ENCODE data around the gene DGKD. TPM values are rescaled to one million over a fixed set of nuclear protein-coding genes. Genes with fewer than 3 reads are reported as not detected.

The DGKD gene
- total RNA-seq, 6 experiments from 2014 or later: 6.5 to 16.6 (median 14.2) TPM

- H3K4me3 ChIP-seq: no peak overlapping the region
- intact Hi-C loops (cut with DNase I): no loop called here
- H3K36me3 ChIP-seq: no peaks in the 10 kb centered on the region
- H3K27me3 ChIP-seq: no peaks in the 10 kb centered on the region
- TF ChIP-seq CTCF (IDR thresholded peaks at IDR 0.05) (no peak), POLR2A (IDR thresholded peaks at IDR 0.05) (no peak)
- H3K4me1 ChIP-seq: peaks cover 0 to 39% (median 12%) of the 10 kb centered on the region in 4 donors
- DNase-seq (peak in 1 of 3 donors; percentile 35), ATAC-seq (peak in 3 of 4 donors; percentile 2 to 30 (median 4))
- no CpG with 5 or more reads among the region's 12 CpGs for WGBS (ENCODE audit: insufficient coverage, low coverage, low lambda C conversion rate, missing lambda C conversion rate)
- H3K9me3 ChIP-seq: no peaks in the 10 kb centered on the region
- H3K27ac ChIP-seq: no peak overlapping the region
These were observed 30.7 kb downstream of the DGKD start for GRCh38 chr2:233384811-233385488.

GRCh38 chr2:233385489-233386044, 31.3 kb downstream of the DGKD start:
- no peaks in the 10 kb centered on the region for H3K27me3 ChIP-seq
- no peaks in the 10 kb centered on the region for H3K36me3 ChIP-seq
- ATAC-seq (no peak), DNase-seq (no peak)
- intact Hi-C loops (cut with DNase I): no loop called here
- H3K4me1 ChIP-seq: peaks cover 0 to 39% (median 12%) of the 10 kb centered on the region in 4 donors
- TF ChIP-seq CTCF (IDR thresholded peaks at IDR 0.05) (no peak), POLR2A (IDR thresholded peaks at IDR 0.05) (no peak)
- no peak overlapping the region for H3K27ac ChIP-seq
- 61% methylated on average over 10 of the region's 14 CpGs for WGBS (ENCODE audit: insufficient coverage, low coverage, low lambda C conversion rate, missing lambda C conversion rate)
- H3K9me3 ChIP-seq: no peaks in the 10 kb centered on the region
- H3K4me3 ChIP-seq: no peak overlapping the region

- Histone ChIP-seq H3K27ac (peak overlapping the region; percentile 67 to 87 (median 71)), H3K27me3 (no peaks in the 10 kb centered on the region), H3K4me1 (peaks cover 0 to 32% (median 12%) of the 10 kb centered on the region in 4 donors), H3K9me3 (no peaks in the 10 kb centered on the region), H3K36me3 (no peaks in the 10 kb centered on the region), H3K4me3 (no peak overlapping the region)
- no peak for TF ChIP-seq CTCF (IDR thresholded peaks at IDR 0.05)
- TF ChIP-seq POLR2A (IDR thresholded peaks at IDR 0.05): no peak
- WGBS (ENCODE audit: insufficient coverage, low coverage, low lambda C conversion rate, missing lambda C conversion rate): 49% methylated on average over 3 of the region's 13 CpGs
- intact Hi-C loops (cut with DNase I): no loop called here
- no peak for ATAC-seq
- DNase-seq: no peak
These were observed 32.2 kb downstream of the DGKD start for GRCh38 chr2:233386382-233387041.

DNA sequence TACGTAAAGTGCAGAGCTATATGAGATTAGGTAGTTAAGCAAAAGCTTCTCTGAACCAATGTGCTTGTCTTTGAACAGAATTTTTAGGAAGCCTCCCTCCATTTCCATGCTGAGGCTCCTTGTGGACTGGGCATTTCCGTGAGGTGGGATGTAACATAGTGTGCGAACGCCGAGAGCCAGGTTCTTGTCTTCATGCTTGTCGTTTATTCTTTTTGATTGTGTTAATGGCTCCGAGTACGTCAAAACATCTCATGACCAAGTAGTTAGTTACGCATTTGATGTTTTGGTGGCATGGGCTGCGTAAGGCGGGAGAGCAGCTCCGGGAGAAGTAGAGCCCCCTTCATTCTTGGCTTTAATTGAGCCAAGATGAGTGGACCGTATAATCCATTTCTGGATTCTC, 32.9 kb downstream of the DGKD start:
- ATAC-seq: no peak

More for the DNA sequence above, 32.9 kb downstream of the DGKD start:
- WGBS (ENCODE audit: insufficient coverage, low coverage, low lambda C conversion rate, missing lambda C conversion rate): 76% methylated on average over 9 of the region's 13 CpGs
- H3K27me3 ChIP-seq: no peaks in the 10 kb centered on the region
- no peak overlapping the region for H3K4me3 ChIP-seq
- no peak for TF ChIP-seq CTCF (IDR thresholded peaks at IDR 0.05)
- TF ChIP-seq POLR2A (IDR thresholded peaks at IDR 0.05): no peak
- H3K4me1 ChIP-seq: peaks cover 0 to 25% (median 12%) of the 10 kb centered on the region in 4 donors
- H3K36me3 ChIP-seq: no peaks in the 10 kb centered on the region
- no peaks in the 10 kb centered on the region for H3K9me3 ChIP-seq
- peak overlapping the region; percentile 67 to 87 (median 71) for H3K27ac ChIP-seq
- DNase-seq: no peak
- intact Hi-C loops (cut with DNase I): no loop called here
